GM18951 (cell line): ENCODE data around the gene UTP4.
"Not testable (repeated sequence)": the region's sequence is repeated elsewhere in the genome, so short reads cannot be mapped to it uniquely, and the experiment has no call there.

Source experiments
- POLR2A ChIP-seq: IDR thresholded peaks from 4 replicates; pipeline ENCODE4 v1.6.1; 2011; ENCODE audit warnings: mild to moderate bottlenecking; ENCODE audit not compliant: insufficient read length, insufficient read depth; ENCODE audit errors: extremely low read depth
- in situ Hi-C: fragments of 300-500 bp; cut with MboI; formaldehyde crosslinking; loops from one replicate; pipeline ENCODE4 v1.12.0; 2022; ENCODE audit warnings: low sequenced_read_pairs, mixed read lengths, inconsistent platforms; ENCODE audit not compliant: unreplicated experiment

UTP4 gene

DNA sequence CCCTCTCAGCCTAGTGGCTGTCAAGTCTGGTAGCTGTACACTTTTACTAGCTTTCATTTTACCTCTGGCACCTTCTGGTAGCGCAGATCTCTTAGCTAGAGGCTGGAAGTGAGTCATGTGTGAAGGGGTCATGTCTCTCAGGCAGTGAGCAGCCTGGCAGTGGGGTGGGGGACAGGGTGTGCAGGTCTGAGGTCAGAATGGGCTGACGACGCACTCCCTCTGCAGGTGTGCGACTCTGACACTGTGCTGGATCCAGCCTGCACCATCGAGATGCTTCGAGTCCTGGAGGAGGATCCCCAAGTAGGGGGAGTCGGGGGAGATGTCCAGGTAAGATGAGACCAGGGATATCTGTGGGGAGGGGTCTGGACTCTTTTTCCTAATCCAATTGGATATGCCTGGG, 19.2 kb upstream of the UTP4 start:
- in situ Hi-C loops = loop anchor here (25.0 kb wide), 2 partner anchors 201 to 276 kb away; partner anchors contain the start of gene TANGO6
- no peak for TF ChIP-seq POLR2A

GRCh38 chr16:69114346-69114975, 18.0 kb upstream of the UTP4 start:
- in situ Hi-C loops = loop anchor here (25.0 kb wide), 2 partner anchors 202 to 277 kb away; partner anchors contain the start of gene TANGO6
- TF ChIP-seq POLR2A = no peak

- no peak for TF ChIP-seq POLR2A
- in situ Hi-C loops = loop anchor here (25.0 kb wide), 2 partner anchors 203 to 278 kb away; partner anchors contain the start of gene TANGO6
These were observed 17.5 kb upstream of the UTP4 start for GRCh38 chr16:69114976-69115355.

DNA sequence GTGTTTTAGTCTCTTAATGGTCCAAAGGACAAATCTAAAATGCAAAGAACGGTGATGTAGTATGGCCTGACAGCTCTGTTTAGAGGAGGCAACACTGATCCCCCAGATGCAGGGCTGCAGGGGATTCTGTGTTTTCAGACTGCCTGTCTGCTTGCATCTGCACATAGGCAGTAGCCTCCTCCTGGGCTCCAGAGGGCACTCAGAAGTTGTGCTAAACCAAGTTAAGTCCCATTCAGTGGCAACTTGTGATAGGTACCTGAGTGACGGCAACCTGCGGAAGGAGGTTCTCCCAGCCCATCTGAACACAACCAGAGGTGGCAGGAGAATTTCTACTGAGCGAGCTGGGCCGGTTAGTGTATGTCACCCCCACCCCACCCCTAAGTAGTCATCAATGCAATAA, 17.1 kb upstream of the UTP4 start:
- no peak for TF ChIP-seq POLR2A
- in situ Hi-C loops = loop anchor here (25.0 kb wide), 2 partner anchors 203 to 278 kb away; partner anchors contain the start of gene TANGO6

DNA sequence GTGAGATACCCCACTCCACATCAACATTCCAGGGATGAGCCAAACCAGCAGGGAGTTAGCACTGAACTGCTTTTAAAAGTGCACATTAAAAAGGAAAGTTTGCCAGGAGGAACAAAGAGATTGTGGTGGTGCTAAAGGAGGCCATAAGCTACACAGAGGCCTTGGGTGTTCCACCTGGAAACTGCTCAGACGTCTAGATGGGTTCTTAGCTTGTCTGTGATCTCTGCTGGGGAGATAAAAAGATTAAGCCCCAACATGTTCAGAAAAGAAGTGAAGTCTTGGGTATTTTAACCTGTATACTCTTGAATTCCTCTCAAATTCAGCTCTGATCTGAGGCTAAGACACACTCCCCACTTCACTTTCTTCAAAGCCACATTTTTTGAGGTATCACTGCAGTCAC, 16.6 kb upstream of the UTP4 start:
- TF ChIP-seq POLR2A = no peak
- in situ Hi-C loops = loop anchor here (25.0 kb wide), 2 partner anchors 204 to 279 kb away; partner anchors contain the start of gene TANGO6

DNA sequence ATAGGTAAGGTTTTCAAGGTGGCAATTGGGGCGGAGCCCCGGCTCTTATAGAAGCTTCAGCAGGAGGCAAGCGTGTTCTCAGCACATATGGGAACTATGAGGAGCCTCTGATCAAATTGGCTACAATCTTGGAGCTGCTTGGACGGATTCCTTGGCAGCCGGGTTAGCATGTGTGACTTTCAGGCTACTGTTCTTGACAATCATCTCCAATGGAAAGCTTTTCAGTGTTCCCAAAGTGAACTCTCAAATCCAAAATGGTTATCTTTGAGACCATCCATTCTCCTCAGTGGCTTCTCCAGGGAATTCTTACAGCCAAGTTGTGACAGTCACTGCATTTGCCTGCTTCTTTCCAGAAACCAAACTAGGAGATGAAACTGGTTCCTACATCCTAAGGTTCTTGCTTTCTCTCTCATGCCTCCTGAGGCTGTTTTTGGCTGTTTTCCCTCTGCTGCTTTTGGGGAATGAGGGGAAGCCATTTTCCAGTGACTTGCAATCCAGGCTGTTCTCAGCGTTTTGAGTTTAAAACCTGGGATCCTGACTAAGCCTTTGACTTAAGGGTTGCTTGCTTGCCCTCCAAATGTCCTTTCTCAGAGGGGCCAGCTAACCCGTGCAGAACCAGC, 16.1 kb upstream of the UTP4 start:
- TF ChIP-seq POLR2A = no peak
- in situ Hi-C loops = loop anchor here (25.0 kb wide), 2 partner anchors 204 to 279 kb away; partner anchors contain the start of gene TANGO6

DNA sequence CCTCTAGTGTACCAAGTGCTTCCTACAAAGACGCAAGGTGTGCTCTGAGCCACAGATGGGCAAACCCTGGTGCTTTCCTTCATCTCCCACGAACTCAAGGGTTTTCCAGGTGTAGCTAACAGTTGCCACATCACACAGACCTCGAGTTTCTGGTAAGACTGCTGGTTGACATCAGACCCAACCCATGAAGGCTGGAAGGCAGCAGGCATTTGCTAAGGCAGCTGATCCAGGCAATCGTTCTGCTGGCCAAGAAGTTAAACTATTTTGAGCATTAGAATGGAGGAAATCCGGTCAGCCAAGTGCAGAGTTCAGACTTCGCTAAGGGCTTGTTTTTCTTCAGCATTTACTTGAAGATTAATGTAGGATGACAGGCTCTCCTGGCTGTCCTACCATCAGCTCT, 15.5 kb upstream of the UTP4 start:
- in situ Hi-C loops = loop anchor here (25.0 kb wide), 2 partner anchors 205 to 280 kb away; partner anchors contain the start of gene TANGO6
- no peak for TF ChIP-seq POLR2A

DNA sequence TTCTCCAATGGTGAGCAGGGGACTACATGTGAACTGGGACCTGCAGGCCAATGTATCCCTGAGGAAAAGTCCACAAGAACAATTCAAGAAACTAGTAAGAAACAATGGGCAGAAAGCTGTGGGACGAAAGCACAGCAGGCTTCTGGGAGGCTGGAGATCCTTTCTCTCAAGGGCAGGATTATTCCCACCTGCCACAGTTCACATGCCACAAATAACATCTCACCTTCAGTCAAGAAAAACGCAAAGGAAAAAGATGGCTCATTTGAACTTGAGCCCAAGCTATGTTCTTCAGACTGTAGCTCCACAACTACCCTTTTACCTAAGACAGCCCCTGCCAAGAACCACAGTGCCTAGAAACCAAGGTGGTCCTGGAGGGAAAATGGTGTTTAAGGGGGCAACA, 14.0 kb upstream of the UTP4 start:
- in situ Hi-C loops = loop anchor here (25.0 kb wide), 2 partner anchors 206 to 281 kb away; partner anchors contain the start of gene TANGO6
- TF ChIP-seq POLR2A = no peak

GRCh38 chr16:69118994-69119393, 13.5 kb upstream of the UTP4 start:
- no peak for TF ChIP-seq POLR2A
- in situ Hi-C loops = loop anchor here (25.0 kb wide), 2 partner anchors 207 to 282 kb away; partner anchors contain the start of gene TANGO6

DNA sequence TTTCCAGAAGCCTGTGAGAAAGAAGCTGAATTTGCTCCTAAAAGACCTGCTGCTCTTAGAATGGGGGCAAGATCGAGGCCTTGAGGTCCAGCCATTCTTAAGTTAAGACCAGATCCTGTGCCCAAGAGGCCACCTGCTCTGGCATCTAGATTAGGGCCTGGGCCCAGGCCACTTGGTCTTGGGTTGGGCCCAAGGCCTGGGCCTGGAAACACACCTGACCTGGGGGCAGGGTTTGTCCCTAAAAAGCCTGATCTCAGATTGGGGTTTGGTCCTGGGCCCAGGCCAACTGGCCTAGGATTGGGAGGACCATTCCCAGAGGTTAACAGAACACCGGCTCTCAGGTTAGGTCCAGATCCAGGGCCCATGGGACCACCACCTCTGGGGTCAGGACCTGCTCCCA, 12.9 kb upstream of the UTP4 start:
- no peak for TF ChIP-seq POLR2A
- in situ Hi-C loops = loop anchor here (25.0 kb wide), 2 partner anchors 207 to 282 kb away; partner anchors contain the start of gene TANGO6

- TF ChIP-seq POLR2A = no peak
- in situ Hi-C loops = loop anchor here (25.0 kb wide), 2 partner anchors 208 to 283 kb away; partner anchors contain the start of gene TANGO6
These were observed 12.3 kb upstream of the UTP4 start for GRCh38 chr16:69120096-69120664.

GRCh38 chr16:69123910-69124309, 8.5 kb upstream of the UTP4 start:
- no peak for TF ChIP-seq POLR2A
- in situ Hi-C loops = loop anchor here (25.0 kb wide), 2 partner anchors 212 to 287 kb away; partner anchors contain the start of gene TANGO6

- in situ Hi-C loops = loop anchor here (25.0 kb wide), 2 partner anchors 212 to 287 kb away; partner anchors contain the start of gene TANGO6
These were observed 8.0 kb upstream of the UTP4 start for GRCh38 chr16:69124406-69124805.

DNA sequence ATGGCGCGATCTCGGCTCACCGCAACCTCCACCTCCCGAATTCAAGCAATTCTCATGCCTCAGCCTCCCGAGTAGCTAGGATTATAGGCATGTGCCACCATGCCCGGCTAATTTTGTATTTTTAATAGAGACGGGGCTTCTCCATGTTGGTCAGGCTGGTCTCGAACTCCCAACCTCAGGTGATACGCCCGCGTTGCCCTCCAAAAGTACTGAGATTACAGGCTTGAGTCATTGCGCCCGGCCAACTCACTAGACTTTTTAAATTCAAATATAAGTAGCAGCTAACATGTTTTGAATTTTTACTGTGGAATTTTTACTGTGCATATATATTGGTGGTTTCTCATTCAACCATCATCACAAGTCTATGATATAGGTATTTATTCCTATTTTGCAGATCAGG, 7.5 kb upstream of the UTP4 start:
- in situ Hi-C loops = loop anchor here (25.0 kb wide), 2 partner anchors 213 to 288 kb away; partner anchors contain the start of gene TANGO6

GRCh38 chr16:69126221-69126620, 6.2 kb upstream of the UTP4 start:
- no peak for TF ChIP-seq POLR2A
- in situ Hi-C loops = no loop called here

DNA sequence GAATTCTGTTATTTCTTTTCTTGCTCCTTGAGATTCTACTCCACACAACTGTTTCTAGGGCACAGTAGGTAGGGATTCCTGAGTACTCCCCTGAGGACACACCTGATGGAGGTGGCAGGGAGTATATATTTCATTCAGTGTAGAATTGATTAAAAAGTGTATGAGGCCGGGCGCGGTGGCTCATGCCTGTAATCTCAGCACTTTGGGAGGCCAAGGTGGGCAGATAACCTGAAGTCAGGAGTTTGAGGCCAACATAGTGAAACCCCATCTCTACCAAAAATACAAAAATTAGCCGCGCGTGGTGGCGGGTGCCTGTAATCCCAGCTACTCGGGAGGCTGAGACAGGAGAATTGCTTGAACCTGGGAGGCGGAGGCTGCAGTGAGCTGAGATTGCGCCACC, 5.6 kb upstream of the UTP4 start:
- in situ Hi-C loops = not testable (repeated sequence)
